ENCODE data around the gene CKLF.

DNA sequence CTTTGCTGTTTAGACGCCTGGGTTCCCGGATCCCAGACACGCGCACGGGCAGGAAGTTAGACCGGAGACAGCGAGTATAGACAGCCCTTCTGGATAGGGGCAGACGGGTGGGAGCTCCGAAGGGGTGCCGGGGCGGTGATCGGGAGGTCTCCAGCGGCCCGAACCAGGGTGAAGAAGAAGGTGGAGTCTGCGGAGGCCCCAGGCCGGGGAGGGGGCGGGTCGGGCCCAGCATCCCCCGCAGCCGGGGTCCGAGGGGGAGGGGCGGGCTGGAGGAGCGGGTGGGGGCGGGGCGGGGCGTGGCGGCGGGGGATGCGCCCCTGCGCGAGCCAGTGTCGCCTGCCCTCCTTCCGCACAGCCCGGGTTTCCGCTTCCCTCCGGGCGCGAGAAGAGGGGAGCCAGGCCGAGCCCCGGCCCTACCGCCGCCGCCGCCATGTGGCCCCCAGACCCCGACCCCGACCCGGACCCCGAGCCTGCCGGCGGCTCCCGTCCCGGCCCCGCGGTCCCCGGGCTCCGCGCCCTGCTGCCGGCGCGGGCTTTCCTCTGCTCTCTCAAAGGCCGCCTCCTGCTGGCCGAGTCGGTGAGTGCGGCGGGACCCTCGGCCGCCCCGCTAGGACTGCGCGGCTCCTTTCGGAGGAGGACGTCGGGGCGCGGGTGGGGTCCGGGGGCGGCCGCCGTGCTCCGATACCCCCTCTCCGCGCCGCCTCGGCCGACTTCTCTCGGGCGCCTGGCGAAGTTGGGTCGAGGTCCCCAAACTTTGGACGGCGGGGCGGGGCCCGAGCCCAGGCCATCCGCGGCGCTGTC lies 52.2 kb downstream of the CKLF start, which contains the start of gene CMTM3:
- no peak for TF ChIP-seq POLR2A (IDR thresholded peaks at IDR 0.05)
- TF ChIP-seq, protein P1, sequence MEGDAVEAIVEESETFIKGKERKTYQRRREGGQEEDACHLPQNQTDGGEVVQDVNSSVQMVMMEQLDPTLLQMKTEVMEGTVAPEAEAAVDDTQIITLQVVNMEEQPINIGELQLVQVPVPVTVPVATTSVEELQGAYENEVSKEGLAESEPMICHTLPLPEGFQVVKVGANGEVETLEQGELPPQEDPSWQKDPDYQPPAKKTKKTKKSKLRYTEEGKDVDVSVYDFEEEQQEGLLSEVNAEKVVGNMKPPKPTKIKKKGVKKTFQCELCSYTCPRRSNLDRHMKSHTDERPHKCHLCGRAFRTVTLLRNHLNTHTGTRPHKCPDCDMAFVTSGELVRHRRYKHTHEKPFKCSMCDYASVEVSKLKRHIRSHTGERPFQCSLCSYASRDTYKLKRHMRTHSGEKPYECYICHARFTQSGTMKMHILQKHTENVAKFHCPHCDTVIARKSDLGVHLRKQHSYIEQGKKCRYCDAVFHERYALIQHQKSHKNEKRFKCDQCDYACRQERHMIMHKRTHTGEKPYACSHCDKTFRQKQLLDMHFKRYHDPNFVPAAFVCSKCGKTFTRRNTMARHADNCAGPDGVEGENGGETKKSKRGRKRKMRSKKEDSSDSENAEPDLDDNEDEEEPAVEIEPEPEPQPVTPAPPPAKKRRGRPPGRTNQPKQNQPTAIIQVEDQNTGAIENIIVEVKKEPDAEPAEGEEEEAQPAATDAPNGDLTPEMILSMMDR (IDR thresholded peaks at IDR 0.05 in 4 of 5, conservative IDR thresholded peaks at IDR 0.05 in 1 of 5): peak; percentile 38 to 74 (median 64)
